Activated naive CD4-positive, alpha-beta T cell treated with anti-CD3 and anti-CD28 coated beads for 36 hours (primary cell): ENCODE results near the gene R3HDML. TPM values are rescaled to one million over a fixed set of nuclear protein-coding genes. Genes with fewer than 3 reads are reported as not detected.

Source experiments
- CTCF ChIA-PET: fragments of 350-600 bp; sonication (Branson Sonifier 250); formaldehyde crosslinking; loops from one replicate; lab custom pipeline; 2021; ENCODE audit warnings: antibody characterized with exemption; lab: Charles Lee
- DNase-seq: peaks from one replicate; pipeline ENCODE4 v3.0.0-alpha.2; 2020
- H3K27ac Mint-ChIP-seq: one replicate; pipeline ENCODE4 v1.8.0; 2021; ENCODE audit warnings: mild to moderate bottlenecking, mixed read lengths
- H3K27me3 Mint-ChIP-seq: one replicate; pipeline ENCODE4 v1.8.0; 2021; ENCODE audit warnings: low read depth, mixed read lengths
- H3K36me3 Mint-ChIP-seq: one replicate; pipeline ENCODE4 v1.8.0; 2021; ENCODE audit warnings: low read depth, mixed read lengths
- H3K4me1 Mint-ChIP-seq: one replicate; pipeline ENCODE4 v1.8.0; 2021; ENCODE audit warnings: low read depth, mixed read lengths
- H3K4me3 Mint-ChIP-seq: one replicate; pipeline ENCODE4 v1.8.0; 2021; ENCODE audit warnings: mild to moderate bottlenecking, moderate library complexity, mixed read lengths
- H3K9me3 Mint-ChIP-seq: one replicate; pipeline ENCODE4 v1.8.0; 2021; ENCODE audit warnings: mixed read lengths
- intact Hi-C: fragments of 100-400 bp; cut with micrococcal nuclease; formaldehyde crosslinking; loops from one replicate; pipeline ENCODE4 v1.15.1; 2023
- total RNA-seq, 2 experiments: library from RNA; stranded (reverse); gene quantifications; one replicate each; pipeline ENCODE4 v1.2.3, GENCODE V29; 2021

The R3HDML gene
- total RNA-seq, 2 experiments from 2014 or later: not detected

DNA sequence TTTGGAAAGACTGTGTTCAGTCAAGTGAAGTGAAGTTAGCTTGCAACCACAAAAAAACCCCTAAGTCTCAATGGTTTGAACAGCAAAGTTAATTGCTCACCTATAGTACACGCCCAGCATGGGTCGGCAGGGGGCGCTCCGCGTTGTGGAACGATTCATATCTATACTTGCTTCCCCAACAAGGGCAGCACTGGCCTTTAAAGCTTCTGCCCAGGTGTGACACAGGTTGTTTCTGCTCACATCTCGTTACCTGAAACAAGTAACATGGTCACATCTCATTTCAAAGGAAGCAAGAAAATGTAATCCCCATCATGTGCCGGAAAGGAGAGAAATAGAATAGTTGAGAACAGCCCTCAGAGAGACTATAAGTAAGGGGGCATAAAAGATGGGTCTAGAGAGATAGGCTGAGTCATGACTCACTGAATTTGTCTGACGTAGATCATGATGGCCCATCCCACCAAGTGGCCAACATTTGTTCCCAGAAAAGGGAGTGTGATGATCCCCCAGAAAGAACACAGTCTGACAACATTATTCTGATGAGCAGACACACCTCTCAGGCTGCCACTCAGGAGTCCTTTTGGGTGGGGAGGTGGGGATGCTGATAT lies 47.7 kb downstream of the R3HDML start:
- DNase-seq: peak; percentile 93
- intact Hi-C loops: loop anchor here (1.0 to 5.0 kb wide), 3 partner anchors 138 to 273 kb away; partner anchors contain the start of gene SERINC3
- H3K36me3 Mint-ChIP-seq: no peaks in the 10 kb centered on the region
- CTCF ChIA-PET: interaction anchor here (0.5 to 7.3 kb wide), 15 partner anchors 9 to 556 kb away, joined by 3 to 104 read pairs (median 4); partner anchors contain the start of gene FITM2
- peaks cover 11% of the 10 kb centered on the region for H3K4me1 Mint-ChIP-seq
- no peaks in the 10 kb centered on the region for H3K9me3 Mint-ChIP-seq
- H3K27me3 Mint-ChIP-seq: peaks cover 3% of the 10 kb centered on the region
- no peak overlapping the region for H3K4me3 Mint-ChIP-seq
- H3K27ac Mint-ChIP-seq: no peak overlapping the region

DNA sequence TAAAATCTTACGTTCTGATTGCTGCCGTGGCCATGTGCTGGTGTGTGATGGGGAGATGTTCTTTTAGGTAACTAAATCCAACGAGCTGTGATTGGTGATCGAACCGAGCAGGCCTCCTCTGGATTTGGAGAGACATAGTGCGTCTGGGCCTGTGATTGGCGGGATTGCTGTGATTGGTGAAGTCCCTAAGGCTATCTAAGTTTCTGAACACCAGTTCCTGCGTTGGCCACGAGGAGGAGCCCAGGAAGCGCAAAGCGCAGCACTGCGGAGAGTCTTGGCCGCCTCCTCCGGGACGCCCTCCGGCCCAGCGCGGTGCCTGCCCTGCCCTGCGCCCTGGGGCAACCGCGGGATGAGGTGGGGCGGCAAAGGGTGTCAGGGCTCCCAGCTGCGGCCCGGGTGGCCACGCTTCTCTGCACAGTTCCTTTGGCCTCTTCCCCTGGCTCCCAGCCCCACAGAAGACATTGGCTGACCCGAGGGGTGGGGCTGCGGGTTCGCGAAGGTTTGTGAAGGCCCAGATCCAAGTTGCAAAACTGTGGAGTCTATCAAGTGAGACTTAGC lies 51.7 kb downstream of the R3HDML start:
- DNase-seq: peak; percentile 90
- peaks cover 11% of the 10 kb centered on the region for H3K4me1 Mint-ChIP-seq
- peaks cover 3% of the 10 kb centered on the region for H3K27me3 Mint-ChIP-seq
- CTCF ChIA-PET: interaction anchor here (0.8 to 3.0 kb wide), 5 partner anchors 18 to 222 kb away, joined by 3 to 20 read pairs (median 3); no protein-coding TSS in a partner anchor
- intact Hi-C loops: loop anchor here (1.0 to 5.0 kb wide), 6 partner anchors 73 to 479 kb away; partner anchors contain the start of gene SERINC3
- no peaks in the 10 kb centered on the region for H3K9me3 Mint-ChIP-seq
- H3K27ac Mint-ChIP-seq: no peak overlapping the region
- no peaks in the 10 kb centered on the region for H3K36me3 Mint-ChIP-seq
- peak overlapping the region; percentile 22 for H3K4me3 Mint-ChIP-seq

DNA sequence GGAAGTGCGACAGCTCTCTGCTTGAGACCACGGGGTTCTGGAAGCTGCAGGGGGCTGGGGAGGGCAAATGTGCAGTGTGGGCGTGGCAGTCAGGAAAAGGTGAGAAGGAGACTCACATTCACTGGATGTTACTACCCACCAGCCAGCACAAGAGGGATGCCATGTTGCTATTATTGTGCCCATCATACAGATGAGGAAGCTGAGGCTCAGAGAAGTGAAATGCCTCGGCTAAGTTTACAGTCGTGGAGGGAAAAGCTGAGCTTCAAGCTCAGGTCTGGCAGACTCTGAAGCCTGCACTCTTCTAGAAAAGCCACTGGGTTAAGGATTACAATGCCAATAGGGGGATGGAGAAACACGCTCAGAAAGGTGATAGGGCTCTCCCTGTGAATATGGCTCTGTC lies 53.0 kb downstream of the R3HDML start:
- intact Hi-C loops: loop anchor here (2.0 to 5.0 kb wide), 2 partner anchors 132 to 295 kb away; partner anchors contain the start of gene SERINC3
- CTCF ChIA-PET: interaction anchor here (0.8 to 3.0 kb wide), 5 partner anchors 17 to 296 kb away, joined by 3 to 20 read pairs (median 4); no protein-coding TSS in a partner anchor

DNA sequence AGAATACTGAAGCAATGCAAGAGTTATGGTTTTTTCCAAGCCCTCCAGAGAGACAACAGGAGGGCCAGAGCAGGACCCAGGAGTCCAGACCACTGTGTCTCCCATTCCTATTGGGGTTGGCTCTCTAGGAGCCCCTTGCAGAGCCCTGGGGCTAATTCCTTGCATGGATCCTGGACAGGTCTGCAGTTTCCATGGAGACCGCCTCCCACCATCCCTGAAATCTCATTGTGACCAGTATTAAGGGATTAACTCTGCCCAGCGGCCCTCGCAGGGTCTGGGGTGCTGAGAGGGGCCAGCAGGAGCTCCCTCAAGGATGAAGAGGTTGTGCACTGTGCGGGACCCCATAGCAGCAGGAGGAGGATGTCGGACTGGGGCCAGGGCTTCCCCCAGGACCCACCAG lies 53.4 kb downstream of the R3HDML start:
- CTCF ChIA-PET: interaction anchor here (1.5 to 3.0 kb wide), 2 partner anchors 208 to 220 kb away, joined by 5 to 20 read pairs; no protein-coding TSS in a partner anchor
- intact Hi-C loops: no loop called here
- H3K27me3 Mint-ChIP-seq: peaks cover 3% of the 10 kb centered on the region
- no peaks in the 10 kb centered on the region for H3K36me3 Mint-ChIP-seq
- no peak for DNase-seq
- no peaks in the 10 kb centered on the region for H3K9me3 Mint-ChIP-seq
- H3K4me1 Mint-ChIP-seq: peaks cover 11% of the 10 kb centered on the region
- H3K4me3 Mint-ChIP-seq: no peak overlapping the region
- H3K27ac Mint-ChIP-seq: no peak overlapping the region

More for the DNA sequence above, 53.0 kb downstream of the R3HDML start:
- H3K4me3 Mint-ChIP-seq: no peak overlapping the region
- no peak for DNase-seq
- peaks cover 3% of the 10 kb centered on the region for H3K27me3 Mint-ChIP-seq
- no peaks in the 10 kb centered on the region for H3K9me3 Mint-ChIP-seq
- H3K27ac Mint-ChIP-seq: no peak overlapping the region
- peaks cover 11% of the 10 kb centered on the region for H3K4me1 Mint-ChIP-seq
- no peaks in the 10 kb centered on the region for H3K36me3 Mint-ChIP-seq

DNA sequence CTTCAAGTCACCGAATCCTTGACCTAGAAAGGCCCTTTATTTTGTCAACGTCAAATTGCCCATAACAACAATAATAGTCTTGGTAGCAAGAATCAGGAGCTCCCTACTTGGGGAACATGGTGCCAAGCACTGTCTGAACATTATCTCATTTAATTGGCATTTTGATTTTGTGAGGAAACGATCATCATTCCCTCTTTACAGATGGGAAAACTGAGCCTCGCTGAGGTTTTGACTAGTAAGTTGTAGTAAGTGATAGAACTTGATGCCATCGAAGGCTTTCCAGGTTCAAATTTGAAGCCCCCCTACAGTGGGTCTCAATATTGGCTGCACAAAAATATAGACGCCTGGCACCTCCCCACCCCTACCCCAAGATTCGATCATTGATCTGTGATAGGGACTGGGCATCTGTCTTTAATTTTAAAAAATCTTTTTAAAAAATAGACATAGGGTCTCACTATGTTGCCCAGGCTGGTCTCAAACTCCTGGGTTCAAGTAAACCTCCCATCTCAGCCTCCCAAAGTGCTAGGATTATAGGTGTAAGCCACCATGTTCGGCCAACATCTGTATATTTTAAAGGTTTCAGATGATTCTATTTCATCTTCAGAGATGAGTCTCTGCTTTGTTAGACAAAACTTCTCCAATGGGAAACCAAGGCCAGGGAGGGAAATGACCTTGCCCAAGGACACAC lies 55.4 kb downstream of the R3HDML start:
- no peak overlapping the region for H3K4me3 Mint-ChIP-seq
- no peaks in the 10 kb centered on the region for H3K9me3 Mint-ChIP-seq
- intact Hi-C loops: no loop called here
- no peaks in the 10 kb centered on the region for H3K36me3 Mint-ChIP-seq
- DNase-seq: no peak
- peaks cover 3% of the 10 kb centered on the region for H3K27me3 Mint-ChIP-seq
- CTCF ChIA-PET: interaction anchor here (0.5 to 0.8 kb wide), 2 partner anchors 175 to 221 kb away, joined by 3 read pairs; no protein-coding TSS in a partner anchor
- H3K4me1 Mint-ChIP-seq: peaks cover 10% of the 10 kb centered on the region
- no peak overlapping the region for H3K27ac Mint-ChIP-seq

DNA sequence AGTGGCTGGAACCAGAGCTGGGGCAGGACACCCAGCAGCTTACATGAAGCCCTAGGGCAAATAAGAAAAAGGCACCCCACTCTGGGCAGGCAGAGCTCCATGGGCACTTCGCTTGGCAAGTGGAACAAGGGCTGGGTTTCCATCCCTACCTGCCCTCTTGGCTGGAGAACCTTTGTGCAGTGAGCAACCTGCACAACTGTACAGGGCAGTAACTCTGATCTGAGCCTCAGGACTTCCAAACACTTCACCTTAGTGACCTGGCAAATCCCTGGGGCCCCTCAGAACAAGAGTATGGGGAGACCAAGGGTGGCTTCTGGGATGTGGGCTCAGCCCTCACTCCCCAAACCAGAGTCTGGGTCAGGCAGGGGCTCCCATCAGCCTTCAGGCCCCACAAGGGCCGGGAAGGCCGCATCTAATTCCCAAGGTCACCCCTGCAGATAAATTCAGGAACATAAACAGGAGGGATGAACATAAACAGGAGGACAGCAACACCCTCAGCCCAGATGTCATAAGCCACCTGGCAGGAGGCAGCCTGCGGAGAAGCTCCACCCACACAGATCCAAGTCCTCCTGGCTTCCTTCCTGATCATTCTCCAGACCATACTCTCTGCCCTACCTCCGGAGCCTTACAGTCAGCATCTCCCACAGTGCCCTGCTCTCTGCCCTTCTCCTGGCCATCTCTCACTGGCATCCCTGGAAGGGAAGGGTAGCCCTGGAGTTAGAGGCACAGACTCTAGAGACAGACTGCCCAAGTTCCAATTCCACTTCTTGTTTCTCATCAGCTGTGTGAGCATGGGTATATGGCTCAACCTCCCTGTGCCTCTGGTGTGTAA lies 56.1 kb downstream of the R3HDML start:
- CTCF ChIA-PET: no interaction called here
- Mint-ChIP-seq H3K36me3 (no peaks in the 10 kb centered on the region), H3K4me1 (peaks cover 7% of the 10 kb centered on the region), H3K27ac (no peak overlapping the region), H3K4me3 (no peak overlapping the region), H3K27me3 (peaks cover 1% of the 10 kb centered on the region), H3K9me3 (no peaks in the 10 kb centered on the region)
- intact Hi-C loops: no loop called here
- DNase-seq: no peak

DNA sequence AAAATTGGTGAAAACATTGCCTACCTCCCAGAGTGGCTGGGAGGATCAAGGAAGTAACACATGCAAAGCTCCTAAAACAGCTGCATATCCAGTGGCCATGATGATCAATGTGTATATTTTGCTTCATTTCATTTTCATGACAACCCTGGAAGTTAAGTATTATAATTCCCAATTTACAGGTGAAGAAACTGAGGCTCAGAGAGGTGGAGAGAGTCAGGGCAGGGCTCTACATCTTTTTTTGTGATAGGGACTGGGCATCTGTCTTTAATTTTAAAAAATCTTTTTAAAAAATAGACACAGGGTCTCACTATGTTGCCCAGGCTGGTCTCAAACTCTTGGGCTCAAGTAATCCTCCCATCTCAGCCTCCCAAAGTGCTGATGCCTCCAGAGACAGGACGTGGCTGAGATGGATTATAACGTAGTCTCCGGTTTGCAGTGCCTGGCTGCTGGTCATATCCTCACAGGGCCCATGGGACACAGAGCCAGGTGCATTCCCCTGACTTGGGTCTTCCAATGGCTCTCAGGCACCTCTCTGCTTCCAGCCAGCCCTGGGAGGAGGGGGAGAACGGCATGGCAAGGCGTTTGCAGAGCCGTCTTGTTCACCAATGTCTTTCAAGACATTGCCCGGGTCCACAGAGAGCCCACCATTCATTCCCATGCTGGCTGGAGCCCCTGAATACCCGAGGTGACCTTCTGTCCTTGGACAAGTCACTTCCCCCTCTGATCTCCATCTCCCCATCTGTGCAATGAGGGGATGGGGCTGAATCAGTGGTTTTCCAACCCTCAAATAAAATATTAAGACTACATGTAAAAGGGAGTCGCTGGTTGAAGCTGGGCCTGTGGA lies 57.0 kb downstream of the R3HDML start:
- no peak for DNase-seq
- no peaks in the 10 kb centered on the region for H3K36me3 Mint-ChIP-seq
- intact Hi-C loops: no loop called here
- CTCF ChIA-PET: no interaction called here
- H3K4me1 Mint-ChIP-seq: peaks cover 3% of the 10 kb centered on the region
- H3K27ac Mint-ChIP-seq: no peak overlapping the region
- H3K9me3 Mint-ChIP-seq: no peaks in the 10 kb centered on the region
- H3K4me3 Mint-ChIP-seq: no peak overlapping the region
- no peaks in the 10 kb centered on the region for H3K27me3 Mint-ChIP-seq

DNA sequence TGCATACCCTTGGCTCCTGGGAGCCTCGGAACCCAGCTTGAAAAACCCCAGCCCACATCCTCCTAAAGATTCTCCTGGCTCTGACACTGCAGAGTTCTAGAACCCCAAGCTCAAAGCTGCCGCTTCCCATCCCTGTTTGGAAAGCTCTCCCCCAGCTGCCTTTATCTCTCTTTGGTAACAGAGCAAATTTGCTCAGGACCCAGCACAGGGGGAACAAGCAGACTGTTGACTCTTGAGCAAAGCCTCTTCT lies 57.5 kb downstream of the R3HDML start:
- CTCF ChIA-PET: no interaction called here
- Mint-ChIP-seq H3K27me3 (no peaks in the 10 kb centered on the region), H3K36me3 (no peaks in the 10 kb centered on the region), H3K9me3 (no peaks in the 10 kb centered on the region), H3K27ac (no peak overlapping the region), H3K4me1 (no peaks in the 10 kb centered on the region), H3K4me3 (no peak overlapping the region)
- no peak for DNase-seq
- intact Hi-C loops: no loop called here

DNA sequence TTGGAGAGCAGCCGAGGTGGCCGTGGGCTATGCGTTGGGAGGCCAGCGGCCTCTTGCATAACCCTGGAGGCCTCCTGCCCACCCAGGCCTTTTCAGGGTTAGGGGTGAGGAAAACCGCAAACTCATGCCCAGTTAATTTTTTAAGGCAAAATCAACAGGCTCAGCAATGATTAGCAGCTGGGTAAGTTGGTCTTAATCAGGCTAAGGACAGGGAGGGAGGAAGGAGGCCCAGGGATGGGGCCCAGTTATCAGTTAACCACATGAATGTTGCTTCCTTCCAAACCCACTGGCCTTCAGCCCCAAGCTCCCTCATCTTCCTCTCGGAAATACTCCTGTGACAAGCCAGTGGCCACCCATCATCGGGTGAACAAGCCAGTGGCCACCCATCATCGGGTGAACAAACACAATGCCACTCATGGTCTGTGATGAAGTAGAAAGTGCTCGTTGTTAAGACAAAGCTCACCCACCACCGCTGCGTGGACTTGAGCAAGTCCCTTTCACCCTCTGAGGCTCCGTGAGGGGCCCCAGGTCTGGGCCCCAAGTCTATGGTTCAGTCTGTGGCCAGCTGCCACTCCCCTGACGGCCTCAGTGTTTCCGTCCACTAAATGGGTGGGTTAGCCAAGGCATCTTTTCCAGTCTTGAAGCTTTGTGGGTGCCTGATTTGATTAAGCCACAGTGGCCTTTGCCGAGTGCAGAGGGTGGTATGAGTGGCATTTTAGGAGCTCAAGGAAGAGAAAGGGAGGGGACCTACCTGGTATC lies 58.0 kb downstream of the R3HDML start:
- Mint-ChIP-seq H3K4me3 (no peak overlapping the region), H3K27ac (no peak overlapping the region), H3K9me3 (no peaks in the 10 kb centered on the region), H3K27me3 (no peaks in the 10 kb centered on the region), H3K36me3 (no peaks in the 10 kb centered on the region), H3K4me1 (no peaks in the 10 kb centered on the region)
- intact Hi-C loops: no loop called here
- DNase-seq: no peak
- CTCF ChIA-PET: interaction anchor here (0.6 kb wide), 1 partner anchor 99 kb away, joined by 3 read pairs; no protein-coding TSS in a partner anchor

DNA sequence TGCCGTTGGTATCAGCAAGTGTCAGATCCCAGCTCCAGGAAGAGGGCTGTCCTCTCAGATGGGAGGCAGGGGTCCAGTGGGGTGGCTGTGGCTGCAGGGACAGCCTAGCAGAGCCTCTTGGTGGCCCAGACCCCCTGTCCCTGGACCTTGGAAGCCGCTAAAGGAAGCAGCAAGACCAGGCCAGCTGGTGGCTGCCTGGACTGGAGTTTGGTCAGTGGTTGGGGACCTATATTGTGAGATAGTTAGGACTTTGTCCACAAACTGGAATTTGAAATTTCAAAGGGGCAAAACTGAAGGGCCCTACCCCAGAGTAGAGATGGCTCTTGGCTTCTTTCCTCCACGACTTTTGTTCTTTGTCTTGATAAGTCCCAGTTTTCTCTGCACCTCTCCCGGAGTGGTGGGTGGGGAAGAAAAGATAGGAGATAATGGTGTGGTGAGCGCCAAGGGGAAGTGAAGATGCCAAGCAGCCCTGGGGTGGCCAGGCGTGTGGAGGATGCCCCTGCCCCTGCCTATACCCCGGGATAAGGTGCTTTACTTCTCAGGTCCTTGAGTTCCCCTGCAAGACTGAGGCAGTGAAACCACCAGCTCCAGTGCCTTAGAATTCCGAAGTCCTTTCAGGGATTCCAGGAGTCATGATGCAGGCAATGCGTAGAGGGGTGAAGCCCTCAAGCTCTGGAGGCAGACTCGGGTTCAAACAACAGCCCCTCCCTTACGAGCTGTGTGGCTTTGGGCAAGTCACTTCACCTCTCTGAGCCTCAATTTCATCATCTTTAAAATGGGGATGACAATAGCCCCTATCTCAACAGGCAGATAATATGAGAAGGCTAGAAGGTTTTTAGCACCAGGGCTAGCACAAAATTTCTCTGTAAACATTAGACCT lies 58.9 kb downstream of the R3HDML start:
- DNase-seq: no peak
- no peaks in the 10 kb centered on the region for H3K4me1 Mint-ChIP-seq
- CTCF ChIA-PET: interaction anchor here (0.6 to 1.3 kb wide), 4 partner anchors 9 to 182 kb away, joined by 3 read pairs; no protein-coding TSS in a partner anchor
- intact Hi-C loops: no loop called here
- H3K27ac Mint-ChIP-seq: no peak overlapping the region
- H3K9me3 Mint-ChIP-seq: no peaks in the 10 kb centered on the region
- H3K27me3 Mint-ChIP-seq: no peaks in the 10 kb centered on the region
- no peaks in the 10 kb centered on the region for H3K36me3 Mint-ChIP-seq
- H3K4me3 Mint-ChIP-seq: no peak overlapping the region
